Rectal smooth muscle tissue (tissue), 1 donor: ENCODE results near the gene IFT122.
"Not testable (repeated sequence)": the region's sequence is repeated elsewhere in the genome, so short reads cannot be mapped to it uniquely, and the experiment has no call there.

Experiments
- H3K27ac ChIP-seq: one replicate; pipeline ENCODE4 v1.7.0; 2013; ENCODE audit warnings: low read depth, low read length, inconsistent platforms
- H3K27me3 ChIP-seq: one replicate; pipeline ENCODE4 v1.7.0; 2013; ENCODE audit warnings: low read length; ENCODE audit not compliant: control insufficient read depth, insufficient read depth
- H3K36me3 ChIP-seq: one replicate; pipeline ENCODE4 v1.7.0; 2013; ENCODE audit warnings: low read length; ENCODE audit not compliant: control insufficient read depth, insufficient read depth
- H3K4me1 ChIP-seq: one replicate; pipeline ENCODE4 v1.7.0; 2013; ENCODE audit warnings: low read length; ENCODE audit not compliant: control insufficient read depth, insufficient read depth
- H3K4me3 ChIP-seq: one replicate; pipeline ENCODE4 v1.7.0; 2013; ENCODE audit warnings: low read length
- H3K9ac ChIP-seq: one replicate; pipeline ENCODE4 v1.7.0; 2013; ENCODE audit warnings: low read length

Gene IFT122

DNA sequence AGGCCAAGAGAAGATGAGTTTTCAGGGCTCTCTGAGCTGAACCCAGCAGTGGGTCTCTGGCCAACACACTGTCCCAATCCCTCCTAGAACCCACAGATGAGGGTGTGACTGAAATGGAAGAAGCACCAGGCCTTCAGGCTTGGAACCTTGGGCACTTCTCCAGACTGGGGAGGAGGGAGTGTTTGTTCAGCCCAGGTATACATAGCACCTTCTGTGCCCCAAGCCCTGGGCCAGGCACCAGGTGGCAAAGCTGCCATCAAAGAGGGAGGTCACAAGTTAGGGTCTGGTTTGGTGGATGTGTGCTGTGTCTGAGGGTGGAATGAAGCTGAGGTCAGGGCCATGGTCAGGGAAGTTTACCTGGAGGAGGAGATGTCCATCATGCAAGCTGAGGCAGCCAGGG lies 72.6 kb downstream of the IFT122 start:
- H3K36me3 ChIP-seq, result peaks cover 19% of the 10 kb centered on the region
- no peak overlapping the region for H3K27ac ChIP-seq
- H3K4me1 ChIP-seq, result no peaks in the 10 kb centered on the region
- no peaks in the 10 kb centered on the region for H3K27me3 ChIP-seq
- no peak overlapping the region for H3K9ac ChIP-seq
- no peak overlapping the region for H3K4me3 ChIP-seq

GRCh38 chr3:129513705-129514104 lies 73.7 kb downstream of the IFT122 start:
- Histone ChIP-seq H3K4me1 (no peaks in the 10 kb centered on the region), H3K27me3 (no peaks in the 10 kb centered on the region), H3K4me3 (no peak overlapping the region), H3K36me3 (peaks cover 19% of the 10 kb centered on the region), H3K9ac (no peak overlapping the region), H3K27ac (no peak overlapping the region)

DNA sequence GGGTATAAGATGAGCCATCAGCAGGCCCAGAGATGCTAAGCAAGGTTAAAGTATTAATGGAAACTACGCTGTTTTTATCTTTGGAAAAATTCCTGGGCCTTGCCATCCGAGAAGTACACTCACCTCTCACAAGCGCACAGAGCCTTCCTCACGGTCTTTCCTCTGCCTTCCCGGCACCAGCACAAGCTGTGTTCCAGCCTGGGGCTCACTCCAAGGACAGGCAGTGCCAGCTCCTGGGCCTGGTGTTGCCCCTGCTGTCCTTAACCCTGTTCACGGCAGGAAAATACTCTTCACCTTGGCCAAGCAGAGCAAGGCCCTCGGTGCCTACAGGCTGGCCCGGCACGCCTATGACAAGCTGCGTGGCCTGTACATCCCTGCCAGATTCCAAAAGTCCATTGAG lies 74.1 kb downstream of the IFT122 start:
- Histone ChIP-seq H3K4me1 (no peaks in the 10 kb centered on the region), H3K9ac (no peak overlapping the region), H3K27me3 (no peaks in the 10 kb centered on the region), H3K4me3 (no peak overlapping the region), H3K36me3 (peaks cover 19% of the 10 kb centered on the region), H3K27ac (no peak overlapping the region)

DNA sequence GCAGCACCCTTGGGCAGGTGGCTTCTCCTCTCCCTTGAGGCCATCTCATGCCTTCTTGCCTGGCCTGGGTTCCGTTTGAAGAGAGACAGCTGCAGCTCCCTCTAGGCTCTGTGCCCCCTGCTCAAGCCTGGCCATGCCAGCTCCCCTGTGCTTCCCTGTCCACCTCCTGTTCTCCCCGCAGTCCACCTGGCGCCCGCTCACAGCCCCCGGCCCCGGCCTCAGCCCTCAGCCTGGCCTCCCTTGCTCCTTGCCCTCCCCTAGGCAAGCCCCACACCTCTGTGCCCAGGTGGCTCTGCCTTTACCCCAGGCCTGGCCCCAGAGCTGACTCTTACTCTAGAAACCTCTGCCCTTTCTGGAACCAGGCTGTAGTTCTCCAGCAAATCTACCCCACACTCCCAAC lies 74.5 kb downstream of the IFT122 start:
- Histone ChIP-seq H3K27ac (no peak overlapping the region), H3K36me3 (peaks cover 18% of the 10 kb centered on the region)

DNA sequence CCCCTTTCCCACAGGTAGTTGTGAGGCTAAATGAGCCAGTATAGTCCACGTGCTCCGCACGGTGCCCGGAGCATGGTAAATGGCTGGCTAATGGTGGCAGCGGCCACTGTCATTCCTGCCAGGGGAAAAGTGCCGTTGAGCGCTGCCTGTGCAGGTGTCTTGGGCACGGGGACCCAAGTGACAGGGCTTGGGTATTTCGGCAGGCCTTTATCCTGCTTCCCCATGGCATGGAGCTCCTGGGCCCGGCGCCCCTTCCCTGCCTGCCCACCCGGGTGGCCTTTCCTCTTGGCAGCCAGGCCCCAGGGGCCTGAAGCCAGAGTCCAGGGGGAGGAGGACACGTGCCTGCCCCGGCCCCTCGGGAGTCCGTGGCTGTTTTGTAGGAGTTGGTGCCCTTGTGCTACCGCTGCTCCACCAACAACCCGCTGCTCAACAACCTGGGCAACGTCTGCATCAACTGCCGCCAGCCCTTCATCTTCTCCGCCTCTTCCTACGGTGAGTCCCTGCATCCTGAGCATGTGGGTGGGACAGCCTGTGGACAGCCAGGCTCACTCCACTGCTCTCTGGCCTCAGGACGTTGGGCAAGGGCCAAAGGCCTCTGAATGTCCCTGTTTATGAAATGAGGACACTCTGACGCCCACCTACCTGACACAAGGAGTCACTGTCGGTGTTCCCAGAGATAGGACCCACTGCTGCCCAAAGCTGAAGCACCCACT lies 75.2 kb downstream of the IFT122 start:
- not testable (repeated sequence) for H3K4me1 ChIP-seq, H3K9ac ChIP-seq, H3K4me3 ChIP-seq, H3K27ac ChIP-seq, H3K27me3 ChIP-seq
- H3K36me3 ChIP-seq, result peaks cover 17% of the 10 kb centered on the region

More for the DNA sequence above, 74.5 kb downstream of the IFT122 start:
- Histone ChIP-seq H3K27me3 (no peaks in the 10 kb centered on the region), H3K4me1 (no peaks in the 10 kb centered on the region), H3K4me3 (no peak overlapping the region), H3K9ac (no peak overlapping the region)

- H3K36me3 ChIP-seq, result peaks cover 17% of the 10 kb centered on the region
- not testable (repeated sequence) for H3K27ac ChIP-seq, H3K27me3 ChIP-seq, H3K4me1 ChIP-seq, H3K4me3 ChIP-seq, H3K9ac ChIP-seq
These were observed 75.9 kb downstream of the IFT122 start for GRCh38 chr3:129515821-129516432.

GRCh38 chr3:129517516-129517915 lies 77.5 kb downstream of the IFT122 start:
- H3K27me3 ChIP-seq, result no peaks in the 10 kb centered on the region
- H3K27ac ChIP-seq, result no peak overlapping the region
- peaks cover 14% of the 10 kb centered on the region for H3K36me3 ChIP-seq
- H3K4me1 ChIP-seq, result no peaks in the 10 kb centered on the region
- no peak overlapping the region for H3K4me3 ChIP-seq
- no peak overlapping the region for H3K9ac ChIP-seq

- H3K4me3 ChIP-seq, result no peak overlapping the region
These were observed 78.1 kb downstream of the IFT122 start for GRCh38 chr3:129518038-129518561.

DNA sequence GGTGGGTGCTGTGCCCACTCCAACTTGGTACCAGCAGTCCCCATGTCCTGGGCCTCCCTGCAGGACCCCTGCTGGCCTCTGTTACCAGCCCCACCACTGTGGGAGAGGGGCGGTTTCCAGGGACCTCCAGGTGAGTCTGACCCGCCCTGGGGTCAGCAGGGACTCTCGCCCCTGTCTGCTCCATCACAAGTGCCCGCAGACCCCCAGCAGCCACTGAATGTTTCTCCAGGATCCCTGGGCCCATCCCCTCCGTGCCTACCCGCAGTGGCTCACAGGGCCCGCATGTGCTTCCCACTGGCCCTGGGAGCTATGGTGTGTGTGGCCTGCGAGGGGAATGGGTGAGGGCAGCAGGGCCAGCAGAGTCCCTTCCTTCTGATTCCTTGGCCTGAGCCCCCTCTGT lies 78.6 kb downstream of the IFT122 start:
- no peaks in the 10 kb centered on the region for H3K4me1 ChIP-seq
- H3K27ac ChIP-seq, result no peak overlapping the region
- H3K9ac ChIP-seq, result no peak overlapping the region
- H3K4me3 ChIP-seq, result no peak overlapping the region
- peaks cover 10% of the 10 kb centered on the region for H3K36me3 ChIP-seq
- no peaks in the 10 kb centered on the region for H3K27me3 ChIP-seq

More at GRCh38 chr3:129518038-129518561, 78.1 kb downstream of the IFT122 start:
- Histone ChIP-seq H3K36me3 (peaks cover 14% of the 10 kb centered on the region), H3K4me1 (no peaks in the 10 kb centered on the region), H3K27ac (no peak overlapping the region), H3K27me3 (no peaks in the 10 kb centered on the region), H3K9ac (no peak overlapping the region)

DNA sequence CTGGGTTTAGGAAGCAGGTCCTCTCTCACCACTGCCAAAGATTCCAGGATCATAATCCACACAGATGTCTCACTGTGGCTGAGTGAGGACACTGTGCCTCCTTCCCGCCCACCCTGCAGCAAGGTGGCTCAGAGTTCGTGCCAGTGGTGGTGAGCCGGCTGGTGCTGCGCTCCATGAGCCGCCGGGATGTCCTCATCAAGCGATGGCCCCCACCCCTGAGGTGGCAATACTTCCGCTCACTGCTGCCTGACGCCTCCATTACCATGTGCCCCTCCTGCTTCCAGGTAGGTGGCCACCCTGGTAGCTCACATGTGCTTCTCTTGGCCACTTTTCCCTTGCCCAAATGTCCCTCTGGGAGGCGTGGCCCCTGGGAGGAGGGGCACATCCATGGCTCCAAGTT lies 79.4 kb downstream of the IFT122 start:
- H3K4me1 ChIP-seq, result no peaks in the 10 kb centered on the region
- peaks cover 10% of the 10 kb centered on the region for H3K36me3 ChIP-seq
- H3K4me3 ChIP-seq, result no peak overlapping the region
- H3K27me3 ChIP-seq, result no peaks in the 10 kb centered on the region
- H3K27ac ChIP-seq, result no peak overlapping the region
- no peak overlapping the region for H3K9ac ChIP-seq

DNA sequence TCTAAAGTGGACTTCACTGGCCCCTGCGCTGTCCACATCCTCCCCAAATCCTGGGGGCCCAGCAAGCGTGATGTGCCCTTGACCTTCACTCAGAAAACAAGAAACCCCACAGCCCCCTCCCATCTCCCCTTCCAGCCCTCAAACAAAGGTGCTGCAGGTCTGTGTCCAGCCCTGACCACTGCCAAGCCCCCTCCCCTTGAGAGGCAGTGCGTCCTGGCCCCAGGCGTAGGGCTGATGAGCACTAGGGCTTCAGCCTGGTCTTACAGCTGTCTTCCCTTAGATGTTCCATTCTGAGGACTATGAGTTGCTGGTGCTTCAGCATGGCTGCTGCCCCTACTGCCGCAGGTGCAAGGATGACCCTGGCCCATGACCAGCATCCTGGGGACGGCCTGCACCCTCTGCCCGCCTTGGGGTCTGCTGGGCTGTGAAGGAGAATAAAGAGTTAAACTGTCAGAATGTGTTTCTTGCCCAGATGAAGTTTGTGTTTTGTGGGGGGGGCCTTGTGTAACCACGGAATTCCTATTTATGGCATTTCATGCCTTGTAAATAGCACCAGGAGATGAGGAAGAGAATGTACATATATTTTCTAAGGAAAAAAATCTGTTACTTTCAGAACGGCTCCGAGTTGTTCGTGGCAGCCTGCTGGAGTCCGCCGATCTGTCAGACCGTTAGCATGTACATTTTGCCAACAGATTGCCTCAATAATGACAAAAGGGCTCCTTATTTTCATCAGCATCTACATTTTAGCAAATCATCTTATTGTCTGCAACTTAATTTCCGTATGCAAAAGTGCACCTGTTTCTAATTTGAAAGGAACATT lies 80.1 kb downstream of the IFT122 start:
- Histone ChIP-seq H3K27ac (no peak overlapping the region), H3K27me3 (no peaks in the 10 kb centered on the region), H3K36me3 (peaks cover 8% of the 10 kb centered on the region)

GRCh38 chr3:129520960-129521359 lies 80.9 kb downstream of the IFT122 start:
- H3K27me3 ChIP-seq, result no peaks in the 10 kb centered on the region
- H3K27ac ChIP-seq, result no peak overlapping the region
- no peak overlapping the region for H3K9ac ChIP-seq
- no peak overlapping the region for H3K4me3 ChIP-seq
- H3K4me1 ChIP-seq, result no peaks in the 10 kb centered on the region
- peaks cover 7% of the 10 kb centered on the region for H3K36me3 ChIP-seq

More for the DNA sequence above, 80.1 kb downstream of the IFT122 start:
- no peak overlapping the region for H3K9ac ChIP-seq
- no peaks in the 10 kb centered on the region for H3K4me1 ChIP-seq
- no peak overlapping the region for H3K4me3 ChIP-seq
